Activated B cell treated with CpG ODN at 0.5 μM for 24 hours (primary cell): Measurements from ENCODE around the gene ZNF408. TPM values are rescaled to one million over a fixed set of nuclear protein-coding genes. Genes with fewer than 3 reads are reported as not detected.

Source experiments
- ATAC-seq: fragments of 200-7000 bp; cut with Tn5 transposase; one replicate; pipeline ENCODE4 v1.10.0; 2021; ENCODE audit warnings: low read depth, mild to moderate bottlenecking, moderate library complexity
- CTCF ChIA-PET: fragments of 350-600 bp; sonication (Branson Sonifier 250); formaldehyde crosslinking; loops from one replicate; lab custom pipeline; 2021; ENCODE audit warnings: antibody characterized with exemption; lab: Charles Lee
- POLR2A ChIA-PET: fragments of 350-600 bp; sonication (Branson Sonifier 250); formaldehyde crosslinking; loops from one replicate; lab custom pipeline; 2021; ENCODE audit warnings: antibody characterized with exemption; lab: Charles Lee
- DNase-seq: peaks from one replicate; pipeline ENCODE4 v3.0.0; 2022
- H3K27ac Mint-ChIP-seq: one replicate; pipeline ENCODE4 v1.8.0; 2020; ENCODE audit warnings: mixed read lengths
- H3K27me3 Mint-ChIP-seq: one replicate; pipeline ENCODE4 v1.8.0; 2021; ENCODE audit warnings: mixed read lengths
- H3K36me3 Mint-ChIP-seq: one replicate; pipeline ENCODE4 v1.8.0; 2021; ENCODE audit warnings: low read depth, mixed read lengths
- H3K4me1 Mint-ChIP-seq: one replicate; pipeline ENCODE4 v1.8.0; 2021; ENCODE audit warnings: mixed read lengths
- H3K4me3 Mint-ChIP-seq: one replicate; pipeline ENCODE4 v1.8.0; 2020; ENCODE audit warnings: mild to moderate bottlenecking, mixed read lengths
- H3K9me3 Mint-ChIP-seq: one replicate; pipeline ENCODE4 v1.8.0; 2020; ENCODE audit warnings: mixed read lengths
- intact Hi-C: fragments of 100-400 bp; cut with micrococcal nuclease; formaldehyde crosslinking; loops from one replicate; pipeline ENCODE4 v1.15.1; 2024
- total RNA-seq: library from RNA; stranded (reverse); gene quantifications from 2 replicates; pipeline ENCODE4 v1.2.3, GENCODE V29; 2022
- TF ChIP-seq, protein P1 (sequence below): fragments of 200-600 bp; IDR thresholded peaks from one replicate; pipeline ENCODE4 v1.8.0; 2022; ENCODE audit warnings: antibody characterized with exemption, mild to moderate bottlenecking

Gene ZNF408
- total RNA-seq, 1 donor from 2014 or later, result 16.1 TPM

DNA sequence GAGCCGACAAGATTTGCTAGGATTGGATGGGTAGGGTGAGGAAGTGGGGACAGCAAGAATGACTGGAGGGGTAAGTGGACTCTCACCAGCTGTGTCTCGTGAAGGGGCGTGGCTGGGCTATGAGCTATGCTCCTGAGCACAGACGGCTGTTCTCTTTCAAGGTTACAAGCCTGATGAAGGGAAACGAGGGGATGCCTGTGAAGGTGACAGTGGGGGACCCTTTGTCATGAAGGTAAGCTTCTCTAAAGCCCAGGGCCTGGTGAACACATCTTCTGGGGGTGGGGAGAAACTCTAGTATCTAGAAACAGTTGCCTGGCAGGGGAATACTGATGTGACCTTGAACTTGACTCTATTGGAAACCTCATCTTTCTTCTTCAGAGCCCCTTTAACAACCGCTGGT lies 38.1 kb downstream of the ZNF408 start:
- H3K4me1 Mint-ChIP-seq, result no peaks in the 10 kb centered on the region
- H3K9me3 Mint-ChIP-seq, result no peaks in the 10 kb centered on the region
- intact Hi-C loops, result no loop called here
- H3K4me3 Mint-ChIP-seq, result no peak overlapping the region
- ATAC-seq, result no peak
- no peak overlapping the region for H3K27ac Mint-ChIP-seq
- TF ChIP-seq, protein P1, sequence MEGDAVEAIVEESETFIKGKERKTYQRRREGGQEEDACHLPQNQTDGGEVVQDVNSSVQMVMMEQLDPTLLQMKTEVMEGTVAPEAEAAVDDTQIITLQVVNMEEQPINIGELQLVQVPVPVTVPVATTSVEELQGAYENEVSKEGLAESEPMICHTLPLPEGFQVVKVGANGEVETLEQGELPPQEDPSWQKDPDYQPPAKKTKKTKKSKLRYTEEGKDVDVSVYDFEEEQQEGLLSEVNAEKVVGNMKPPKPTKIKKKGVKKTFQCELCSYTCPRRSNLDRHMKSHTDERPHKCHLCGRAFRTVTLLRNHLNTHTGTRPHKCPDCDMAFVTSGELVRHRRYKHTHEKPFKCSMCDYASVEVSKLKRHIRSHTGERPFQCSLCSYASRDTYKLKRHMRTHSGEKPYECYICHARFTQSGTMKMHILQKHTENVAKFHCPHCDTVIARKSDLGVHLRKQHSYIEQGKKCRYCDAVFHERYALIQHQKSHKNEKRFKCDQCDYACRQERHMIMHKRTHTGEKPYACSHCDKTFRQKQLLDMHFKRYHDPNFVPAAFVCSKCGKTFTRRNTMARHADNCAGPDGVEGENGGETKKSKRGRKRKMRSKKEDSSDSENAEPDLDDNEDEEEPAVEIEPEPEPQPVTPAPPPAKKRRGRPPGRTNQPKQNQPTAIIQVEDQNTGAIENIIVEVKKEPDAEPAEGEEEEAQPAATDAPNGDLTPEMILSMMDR, result no peak
- H3K27me3 Mint-ChIP-seq, result no peaks in the 10 kb centered on the region
- CTCF ChIA-PET, result no interaction called here
- peaks cover 25% of the 10 kb centered on the region for H3K36me3 Mint-ChIP-seq
- POLR2A ChIA-PET, result interaction anchor here (0.6 kb wide), 1 partner anchor 11 kb away, joined by 4 read pairs; no protein-coding TSS in a partner anchor
- DNase-seq, result no peak

DNA sequence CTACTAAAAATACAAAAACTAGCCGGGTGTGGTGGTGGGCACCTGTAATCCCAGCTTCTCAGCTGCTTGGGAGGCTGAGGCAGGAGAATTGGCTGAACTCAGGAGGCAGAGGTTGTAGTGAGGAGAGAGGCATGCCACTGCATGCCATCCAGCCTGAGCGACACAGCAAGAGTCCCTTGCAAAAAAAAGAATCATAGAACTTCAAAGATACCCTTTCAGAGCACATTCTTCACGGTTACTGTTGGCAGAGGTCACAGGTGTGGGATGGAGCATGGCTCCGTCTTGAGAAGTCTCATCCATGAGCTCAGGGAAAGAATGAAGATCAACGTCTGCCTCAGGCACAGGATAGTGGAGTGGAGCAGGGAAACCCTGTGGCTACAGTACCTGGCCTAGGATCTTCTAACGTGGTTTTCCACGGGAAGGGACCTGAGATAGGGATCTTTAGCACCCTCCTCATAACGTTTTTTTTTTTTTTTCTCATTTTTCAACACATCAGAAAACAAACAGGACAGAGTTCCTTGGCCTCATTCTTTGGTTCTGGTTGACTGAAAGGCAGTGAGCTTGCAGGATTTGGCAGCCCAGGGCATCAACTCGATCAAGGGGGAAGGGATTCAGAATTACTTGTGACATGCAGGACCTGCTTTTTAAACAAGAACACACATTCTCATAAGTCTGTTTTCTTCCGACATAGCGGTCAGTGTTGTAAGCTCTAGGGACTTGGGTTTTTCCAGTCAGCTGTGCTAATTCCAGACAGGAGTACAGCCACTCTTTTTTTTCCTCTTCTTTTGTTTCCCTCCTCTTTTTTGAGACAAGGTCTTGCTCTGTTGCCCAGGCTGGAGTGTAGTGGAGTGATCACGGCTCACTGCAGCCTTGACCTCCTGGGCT lies 41.0 kb downstream of the ZNF408 start:
- no peak overlapping the region for H3K4me3 Mint-ChIP-seq
- no peaks in the 10 kb centered on the region for H3K27me3 Mint-ChIP-seq
- no peaks in the 10 kb centered on the region for H3K4me1 Mint-ChIP-seq
- no peaks in the 10 kb centered on the region for H3K9me3 Mint-ChIP-seq
- ChIA-PET POLR2A (no interaction called here), CTCF (no interaction called here)
- DNase-seq, result no peak
- TF ChIP-seq, protein P1, result no peak
- intact Hi-C loops, result no loop called here
- no peak for ATAC-seq
- H3K27ac Mint-ChIP-seq, result no peak overlapping the region
- H3K36me3 Mint-ChIP-seq, result peaks cover 54% of the 10 kb centered on the region

DNA sequence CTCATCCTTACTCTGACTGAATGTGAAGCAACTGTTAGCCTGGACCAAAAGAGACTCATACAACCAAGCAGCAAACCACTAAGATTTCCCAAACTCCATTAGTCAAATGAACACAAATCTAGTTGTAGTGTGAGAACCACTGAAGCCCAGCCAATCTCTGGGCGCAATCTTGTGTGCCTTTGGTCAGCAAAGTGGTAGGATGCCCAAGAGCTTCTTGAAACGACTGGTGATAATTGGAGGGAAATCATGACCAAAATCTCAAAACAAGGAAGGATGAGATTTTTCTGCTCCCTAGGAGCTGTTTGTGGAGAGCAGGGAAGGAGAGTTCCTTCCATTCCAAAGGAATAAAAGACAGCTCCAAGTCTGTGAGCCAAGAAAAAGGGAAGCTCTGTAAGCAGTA lies 42.2 kb downstream of the ZNF408 start:
- ChIA-PET POLR2A (no interaction called here), CTCF (no interaction called here)
- Mint-ChIP-seq H3K4me3 (no peak overlapping the region), H3K36me3 (peaks cover 66% of the 10 kb centered on the region), H3K4me1 (no peaks in the 10 kb centered on the region), H3K27me3 (no peaks in the 10 kb centered on the region), H3K27ac (no peak overlapping the region), H3K9me3 (no peaks in the 10 kb centered on the region)
- DNase-seq (no peak), ATAC-seq (no peak)
- intact Hi-C loops, result no loop called here
- TF ChIP-seq, protein P1, result no peak

DNA sequence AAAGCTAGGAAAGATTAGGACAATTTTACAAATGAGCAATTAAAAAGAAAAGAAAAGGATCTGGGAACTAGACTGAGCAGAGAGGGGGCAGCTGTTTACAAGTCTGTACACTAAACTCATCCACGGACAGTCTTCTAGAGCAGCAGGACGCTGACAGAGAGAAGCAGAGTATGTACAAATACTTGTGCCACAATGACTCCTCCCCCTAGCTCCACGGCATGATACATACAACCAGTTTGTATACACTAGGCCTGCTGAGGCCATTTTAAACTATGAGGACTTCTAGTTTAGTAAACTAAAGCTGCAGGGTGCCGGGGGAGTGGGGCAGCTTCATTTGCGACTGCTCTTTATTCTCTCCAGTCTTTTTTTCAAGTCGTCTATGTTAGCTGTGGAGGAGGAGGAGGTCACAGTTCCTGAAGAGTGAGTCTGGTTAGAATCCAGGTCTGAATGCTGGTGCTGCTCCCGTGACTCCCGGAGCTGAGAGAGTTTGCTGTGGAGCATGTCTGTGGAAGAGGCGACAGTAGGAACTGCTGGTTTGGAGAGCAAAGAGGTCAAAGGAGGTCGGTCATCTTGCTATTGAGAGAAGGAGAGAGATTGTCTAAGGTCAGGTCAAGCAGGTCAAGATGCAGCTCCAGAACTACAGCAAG lies 43.0 kb downstream of the ZNF408 start:
- Mint-ChIP-seq H3K27me3 (no peaks in the 10 kb centered on the region), H3K27ac (no peak overlapping the region), H3K4me1 (no peaks in the 10 kb centered on the region), H3K36me3 (peaks cover 72% of the 10 kb centered on the region), H3K4me3 (no peak overlapping the region), H3K9me3 (no peaks in the 10 kb centered on the region)
- intact Hi-C loops, result no loop called here
- ATAC-seq (no peak), DNase-seq (no peak)
- ChIA-PET POLR2A (no interaction called here), CTCF (no interaction called here)
- TF ChIP-seq, protein P1, result no peak

DNA sequence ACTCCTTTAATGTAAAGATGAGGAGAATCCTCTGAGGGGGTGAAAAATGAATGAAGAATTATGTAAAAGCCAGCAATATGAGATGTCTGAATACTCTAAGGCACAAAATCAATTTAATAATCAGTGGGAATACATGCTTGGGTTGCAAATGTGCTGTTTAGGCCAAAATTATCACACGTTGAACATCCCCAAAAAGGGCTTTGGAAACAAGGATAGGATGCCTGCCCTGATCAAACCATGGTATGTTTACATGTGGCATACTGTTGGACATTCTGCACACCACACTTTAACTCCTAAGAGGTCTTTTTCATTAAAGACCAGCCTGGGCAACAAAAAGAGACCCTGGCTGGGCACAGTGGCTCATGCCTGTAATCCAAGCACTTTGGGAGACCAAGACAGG lies 44.5 kb downstream of the ZNF408 start:
- no peak overlapping the region for H3K27ac Mint-ChIP-seq
- H3K36me3 Mint-ChIP-seq, result peaks cover 83% of the 10 kb centered on the region
- intact Hi-C loops, result no loop called here
- no peaks in the 10 kb centered on the region for H3K4me1 Mint-ChIP-seq
- CTCF ChIA-PET, result no interaction called here
- H3K4me3 Mint-ChIP-seq, result no peak overlapping the region
- POLR2A ChIA-PET, result no interaction called here
- no peak for DNase-seq
- no peaks in the 10 kb centered on the region for H3K9me3 Mint-ChIP-seq
- no peak for ATAC-seq
- H3K27me3 Mint-ChIP-seq, result no peaks in the 10 kb centered on the region
- TF ChIP-seq, protein P1, result no peak
